GM19099 (cell line): ENCODE data around the gene FOXM1.

Source experiments
- POLR2A ChIP-seq: IDR thresholded peaks from 3 replicates; pipeline ENCODE4 v1.6.1; 2011; ENCODE audit warnings: low read depth; ENCODE audit not compliant: insufficient read length; ENCODE audit errors: extremely low read depth

FOXM1 gene

DNA sequence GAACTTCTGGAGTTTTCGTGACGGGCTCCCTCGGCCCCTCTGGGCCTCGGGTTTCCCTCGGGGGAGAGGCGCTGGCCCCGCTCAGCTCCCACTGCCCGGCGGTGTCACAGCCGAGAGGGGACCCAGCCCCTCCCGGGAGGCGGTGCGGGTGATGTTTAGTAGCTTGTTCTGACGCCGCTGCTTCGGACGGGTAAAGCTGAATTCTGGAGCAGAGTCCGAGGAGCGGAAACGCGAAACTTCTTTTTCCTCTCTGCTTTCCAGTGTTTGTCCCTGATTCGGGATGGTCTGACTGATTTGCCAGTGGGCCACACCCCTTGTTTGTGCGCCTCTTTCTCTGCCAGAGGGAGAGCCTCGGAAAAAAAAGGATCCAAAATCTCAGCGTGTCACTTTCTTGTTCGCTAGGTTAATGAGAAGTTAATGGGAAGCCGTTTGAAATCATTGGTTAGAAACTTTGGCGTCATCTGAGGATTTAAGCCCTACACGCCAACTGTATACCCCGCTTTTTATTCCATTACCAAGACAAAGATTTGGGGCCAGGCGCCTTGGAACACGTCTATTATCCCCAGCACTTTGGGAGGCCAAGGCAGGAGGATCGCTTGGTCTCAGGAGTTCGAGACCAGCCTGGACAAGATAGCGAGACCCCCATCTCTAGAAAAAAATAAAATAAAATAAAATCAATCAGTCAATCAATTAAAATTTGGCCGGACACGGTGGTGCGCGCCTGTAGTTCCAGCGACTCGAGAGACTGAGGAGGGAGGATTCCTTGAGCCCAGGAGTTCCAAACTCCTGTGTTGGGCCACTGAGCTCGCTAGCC is 14.5 kb upstream of the FOXM1 start:
- TF ChIP-seq POLR2A: no peak

DNA sequence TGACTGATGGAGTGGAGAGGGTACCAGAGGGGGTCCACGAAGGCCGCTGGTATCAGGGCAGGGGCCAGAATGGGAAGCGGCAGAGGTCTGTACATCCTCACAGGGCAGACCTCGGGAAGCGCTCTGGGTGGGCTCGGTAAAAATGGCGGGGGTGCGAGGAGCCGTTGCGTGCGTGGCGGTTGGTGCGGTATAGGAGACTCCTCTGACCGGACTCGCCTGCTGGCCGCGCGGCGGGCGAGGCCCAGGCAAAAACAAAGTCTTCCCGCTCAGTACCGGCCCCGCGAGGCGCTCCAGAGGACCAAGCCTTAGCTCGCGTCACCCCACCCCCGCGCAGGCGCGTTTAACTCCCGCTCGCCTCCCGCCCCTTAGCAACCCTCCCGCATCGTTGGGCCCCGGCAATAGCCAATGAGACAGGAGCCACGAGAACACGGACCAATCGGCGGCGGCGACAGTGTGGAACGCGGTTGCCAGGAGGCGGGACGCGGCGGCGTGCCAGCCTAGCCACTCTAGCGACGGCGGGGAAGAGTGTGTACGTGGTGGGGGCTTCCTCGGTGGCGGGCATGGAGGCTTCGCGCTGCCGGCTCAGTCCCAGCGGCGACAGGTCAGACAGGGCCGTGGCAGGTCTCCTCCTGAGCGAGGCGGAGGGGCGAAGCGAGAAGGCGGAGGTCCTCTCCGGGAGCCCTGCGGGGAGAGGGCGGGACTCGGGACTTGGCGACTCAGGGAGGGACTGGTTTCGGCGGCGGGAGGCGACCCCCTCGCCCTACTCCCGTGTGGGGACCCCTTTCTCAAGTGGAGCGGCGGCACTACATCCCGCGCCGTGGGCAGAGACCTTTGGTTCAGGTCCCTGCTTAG is 13.6 kb upstream of the FOXM1 start, which contains the start of gene TULP3:
TULP3 (plus strand) TSS at position 504 of the 852 bp plus-strand sequence; CDS start at position 561, 57 bp downstream.
- TF ChIP-seq POLR2A: peak; percentile 66

DNA sequence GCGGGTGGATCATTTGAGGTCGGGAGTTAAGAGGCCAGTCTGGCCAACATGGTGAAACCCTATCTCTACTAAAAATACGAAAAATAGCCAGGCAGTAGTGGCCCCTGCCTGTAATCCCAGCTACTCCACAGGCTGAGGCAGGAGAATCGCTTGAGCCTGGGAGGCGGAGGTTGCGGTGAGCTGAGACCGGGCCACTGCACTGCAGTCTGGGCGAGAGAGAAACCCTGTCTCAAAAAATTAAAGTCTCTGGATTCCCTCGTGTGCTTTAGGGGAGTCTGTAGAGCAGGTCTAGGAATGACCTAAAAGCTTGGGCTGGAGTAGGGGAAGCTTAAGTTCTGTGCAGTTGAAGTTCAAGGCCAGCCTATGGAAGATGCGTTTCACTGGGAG is 13.0 kb upstream of the FOXM1 start:
- no peak for TF ChIP-seq POLR2A

DNA sequence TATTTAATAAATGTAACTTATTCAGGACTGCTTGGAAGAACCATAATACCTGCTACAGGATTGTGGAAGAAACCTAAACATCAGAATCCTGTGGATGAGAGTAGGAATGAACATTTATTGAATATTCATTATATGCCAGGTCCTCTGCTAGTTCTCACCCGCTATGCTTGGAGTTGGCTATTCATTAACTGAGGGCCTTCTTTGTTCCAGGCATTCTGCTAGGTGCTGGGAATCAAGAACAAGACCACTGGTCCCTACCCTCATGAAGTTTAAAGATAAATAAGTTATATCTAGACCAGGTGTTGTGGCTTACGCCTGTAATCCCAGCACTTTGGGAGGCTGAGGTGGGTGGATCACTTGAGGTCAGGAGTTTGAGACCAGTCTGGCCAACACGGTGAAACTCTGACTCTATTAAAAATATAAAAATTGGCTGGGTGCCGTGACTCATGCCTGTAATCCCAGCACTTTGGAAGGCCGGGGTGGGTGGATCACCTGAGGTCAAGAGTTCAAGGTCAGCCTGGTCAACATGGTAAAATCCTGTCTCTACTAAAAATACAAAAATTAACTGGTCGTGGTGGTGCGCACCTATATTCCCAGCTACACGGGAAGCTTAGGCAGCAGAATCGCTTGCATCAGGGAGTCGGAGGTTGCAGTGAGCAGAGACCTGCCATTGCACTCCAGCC is 9.9 kb upstream of the FOXM1 start:
- TF ChIP-seq POLR2A: no peak

DNA sequence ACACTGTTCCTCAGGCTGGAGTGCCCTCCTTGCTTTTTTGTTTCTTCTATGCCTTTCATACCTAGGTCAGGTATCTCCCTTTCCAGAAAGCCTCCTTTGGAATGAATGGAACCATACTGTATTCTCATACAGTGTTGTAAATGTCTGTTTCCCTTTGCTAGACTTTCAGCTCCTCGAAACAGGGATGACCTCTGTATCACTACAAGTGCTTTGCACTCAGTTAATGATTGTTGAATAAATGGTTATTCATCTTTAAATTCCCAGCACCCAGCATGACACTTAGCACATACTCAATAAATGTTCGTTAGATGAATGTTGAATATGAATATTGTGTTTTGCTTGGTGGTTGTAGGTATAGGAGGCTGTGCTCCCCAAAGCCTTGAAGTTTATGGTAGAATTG is 7.8 kb upstream of the FOXM1 start:
- no peak for TF ChIP-seq POLR2A

DNA sequence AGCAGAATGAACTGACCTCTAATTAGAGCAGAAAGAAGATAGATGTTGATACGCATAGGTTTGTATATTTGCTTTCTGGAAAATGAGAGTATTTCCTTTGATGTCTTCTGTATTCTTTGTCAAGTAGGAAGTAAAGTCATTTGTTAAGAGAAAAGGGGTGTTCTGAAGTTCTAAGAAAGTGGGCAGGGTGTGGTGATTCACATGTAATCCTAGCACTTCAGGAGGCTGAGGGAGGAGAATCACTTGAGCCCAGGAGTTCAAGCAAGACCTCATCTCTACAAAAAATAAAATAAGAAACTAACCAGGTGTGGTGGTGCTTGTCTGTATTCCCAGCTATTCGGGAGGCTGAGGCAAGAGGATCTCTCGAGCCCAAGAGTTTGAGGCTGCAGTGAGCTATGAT is 2.9 kb upstream of the FOXM1 start:
- TF ChIP-seq POLR2A: no peak

DNA sequence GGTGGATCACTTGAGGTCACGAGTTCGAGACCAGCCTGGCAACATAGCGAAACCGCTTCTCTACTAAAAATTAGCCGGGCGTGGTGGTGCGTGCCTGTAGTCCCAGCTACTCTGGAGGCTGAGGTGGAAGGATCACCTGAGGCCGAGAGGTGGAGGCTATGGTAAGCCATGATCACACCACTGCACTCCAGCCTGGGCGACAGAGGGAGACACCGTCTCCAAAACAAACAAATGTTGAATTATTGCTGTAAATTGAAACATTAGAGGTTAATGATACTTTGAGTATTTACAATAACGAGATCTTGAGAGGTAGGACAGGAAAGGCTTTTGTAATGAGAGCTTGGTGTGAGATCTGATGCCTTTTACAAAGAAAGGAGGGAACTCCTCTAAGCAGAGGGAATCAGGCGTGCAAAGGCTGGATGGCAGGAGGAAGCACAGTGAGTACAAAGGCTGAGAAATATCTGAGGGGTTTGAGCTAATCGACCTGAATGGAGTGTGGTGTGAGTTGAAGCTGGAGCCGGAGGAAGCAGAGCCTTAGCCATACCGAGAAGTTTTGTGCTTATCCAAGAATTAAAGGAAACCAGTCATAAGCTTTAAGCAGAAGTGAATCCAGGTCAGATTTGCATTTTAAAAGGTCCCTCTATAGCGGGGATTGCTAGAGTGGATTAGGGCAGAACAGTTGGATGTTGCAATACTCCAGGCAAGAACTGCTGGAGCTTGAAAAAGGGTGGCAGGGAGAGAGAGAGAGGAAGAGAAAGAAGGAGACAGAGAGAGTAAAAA is 1.2 kb upstream of the FOXM1 start:
- TF ChIP-seq POLR2A: no peak

DNA sequence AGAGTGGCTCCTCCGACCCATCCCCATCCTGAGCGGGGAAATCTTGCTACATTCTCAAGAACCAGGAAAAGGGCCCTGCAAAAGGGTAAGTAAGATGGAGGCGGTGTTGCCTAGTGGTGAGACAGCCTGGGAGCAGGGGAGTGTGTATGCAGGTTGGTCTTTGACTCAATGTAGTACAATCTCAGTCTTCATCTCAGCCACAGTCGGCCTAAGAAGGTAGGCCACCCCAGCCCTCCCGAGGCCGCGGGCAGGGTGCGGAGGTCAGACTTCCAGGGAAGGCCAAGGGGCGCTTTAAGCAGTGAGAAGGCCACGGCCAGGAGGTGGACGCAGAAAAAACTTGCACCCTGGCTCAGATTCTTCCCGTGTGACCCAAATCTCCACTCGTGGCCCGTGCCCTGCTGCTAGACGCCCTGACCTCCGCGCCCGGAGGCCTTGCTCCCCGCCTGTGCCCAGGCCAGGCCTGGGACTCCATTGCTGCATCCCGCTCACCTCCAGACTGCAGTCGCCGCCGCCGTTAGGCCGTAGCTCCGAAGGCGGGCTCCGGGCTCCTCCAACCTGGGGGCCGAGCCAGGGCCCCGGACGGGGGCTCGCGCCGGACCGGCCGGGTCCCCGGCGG is 435 bp downstream of the FOXM1 start:
- no peak for TF ChIP-seq POLR2A

DNA sequence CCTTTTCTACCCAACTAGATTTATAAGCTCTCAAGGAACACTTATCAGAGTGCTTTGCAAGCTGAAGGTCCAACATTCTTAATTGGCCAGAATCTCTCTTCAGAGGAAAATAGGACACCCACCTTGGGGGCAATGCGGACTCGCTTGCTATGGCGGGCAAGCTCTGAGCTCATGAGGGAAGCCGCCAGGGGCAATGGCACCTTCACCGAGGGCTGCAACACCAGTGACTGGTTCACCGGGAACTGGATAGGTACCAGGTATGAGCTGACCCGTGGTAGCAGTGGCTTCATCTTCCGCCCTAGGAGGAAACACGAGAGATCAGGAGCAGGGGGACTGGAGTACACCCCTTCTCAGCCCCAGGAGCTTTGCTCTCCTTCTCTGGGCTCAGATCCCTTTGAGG is 12.8 kb downstream of the FOXM1 start:
- TF ChIP-seq POLR2A: no peak

DNA sequence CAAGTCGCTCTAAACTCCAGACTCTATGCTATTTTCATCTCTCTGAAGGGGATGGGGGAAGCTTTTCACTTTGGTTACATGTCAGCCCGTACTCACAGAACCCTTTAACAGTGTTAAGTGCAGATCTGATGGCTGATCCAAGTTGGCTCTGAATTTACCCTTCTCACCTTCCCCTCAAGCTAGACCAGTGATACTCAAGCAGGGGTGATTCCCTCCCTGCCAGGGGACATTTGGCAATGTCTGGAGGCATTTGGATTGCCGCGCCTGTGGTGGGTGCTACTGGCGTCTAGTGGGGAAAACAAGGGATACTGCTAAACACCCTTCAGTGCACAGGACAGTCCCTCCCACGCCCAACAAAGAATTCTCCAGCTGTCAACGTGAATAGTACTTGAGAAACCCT is 14.1 kb downstream of the FOXM1 start:
- TF ChIP-seq POLR2A: no peak

DNA sequence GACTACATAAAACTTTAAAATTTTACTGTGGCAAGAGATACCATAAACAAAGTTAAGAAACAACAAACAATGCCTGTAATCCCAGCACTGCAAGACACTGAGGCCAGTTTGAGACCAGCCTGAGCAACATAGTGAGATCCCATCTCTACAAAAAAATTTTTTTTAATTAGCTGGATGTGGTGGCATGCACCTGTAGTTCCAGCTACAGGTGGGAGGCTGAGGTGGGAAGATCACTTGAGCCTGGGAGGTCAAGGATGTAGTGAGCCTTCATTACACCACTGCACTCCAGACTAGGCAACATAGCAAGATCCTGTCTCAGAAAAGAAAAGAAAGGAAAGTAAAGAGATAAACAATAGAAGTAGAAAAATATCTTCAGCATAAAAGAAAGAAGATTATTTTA is 16.8 kb downstream of the FOXM1 start:
- no peak for TF ChIP-seq POLR2A

DNA sequence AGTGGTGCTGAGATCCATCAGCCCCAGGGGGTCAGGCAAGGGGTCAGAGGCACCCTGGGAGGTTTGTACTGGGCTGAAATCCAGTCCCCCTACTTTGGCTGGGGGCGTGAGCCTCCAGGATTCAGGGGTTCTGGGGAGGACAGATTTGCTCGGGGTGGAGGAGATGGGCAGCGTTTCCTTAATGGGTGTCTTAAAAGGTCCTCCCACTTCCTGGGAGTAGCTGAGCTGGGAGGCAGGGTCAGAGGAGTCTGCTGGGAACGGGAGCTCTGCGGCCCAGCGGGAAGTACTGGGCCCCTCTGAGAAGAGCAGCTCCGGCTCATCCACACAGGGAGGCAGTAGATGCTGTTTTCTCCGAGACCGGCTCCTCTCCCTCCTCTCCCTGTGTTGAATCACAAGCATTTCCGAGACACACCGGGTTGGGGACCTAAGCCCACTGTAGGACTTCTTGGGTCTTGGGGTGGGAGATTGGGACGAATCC is 18.0 kb downstream of the FOXM1 start:
- TF ChIP-seq POLR2A: no peak

DNA sequence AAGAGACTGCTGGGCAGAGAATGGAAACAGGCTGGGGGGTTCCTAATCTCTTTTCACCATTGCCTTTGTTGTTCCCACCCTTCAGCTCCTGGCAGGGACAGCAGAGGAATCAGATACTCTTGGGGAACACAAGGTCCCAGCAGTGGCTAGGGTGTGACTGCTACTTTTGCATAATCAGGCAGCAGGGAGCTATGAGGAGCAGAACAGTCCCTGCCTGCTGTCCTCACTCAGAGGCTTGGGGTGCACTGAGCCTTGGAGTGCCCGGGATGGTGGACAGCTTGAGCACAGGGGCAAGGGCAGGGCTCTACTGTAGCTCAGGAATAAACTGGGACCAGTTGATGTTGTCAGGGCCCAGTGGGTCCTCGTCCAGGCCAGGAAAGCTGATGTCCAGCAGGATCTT is 18.6 kb downstream of the FOXM1 start:
- TF ChIP-seq POLR2A: no peak

DNA sequence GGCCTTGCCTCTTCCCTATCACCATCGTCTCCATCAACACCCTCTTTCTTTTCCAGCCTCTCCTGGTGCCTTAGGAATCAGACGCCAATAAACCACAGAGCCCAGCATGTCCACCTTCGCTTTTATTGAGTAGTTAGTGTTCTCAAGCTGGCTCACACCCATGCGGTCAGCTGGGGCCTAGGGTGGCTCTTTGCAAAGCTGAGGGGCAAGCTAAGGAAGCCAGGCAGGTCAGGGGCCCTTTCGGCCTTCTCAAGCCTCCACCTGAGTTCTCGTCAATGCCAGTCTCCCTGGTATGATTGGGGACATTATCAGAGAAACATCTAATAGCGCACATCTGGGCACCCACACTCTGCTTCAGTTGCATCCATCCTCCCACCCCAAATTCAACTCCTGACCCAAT is 19.4 kb downstream of the FOXM1 start:
- no peak for TF ChIP-seq POLR2A
